MV-4-11 (cell line): ENCODE measurements around the gene CDK6.
A peak's percentile ranks its signal among the peaks of the same experiment; 100 is the strongest.

ENCODE experiments used
- DNase-seq: peaks from one replicate; lab custom pipeline; 2025; lab: John Stamatoyannopoulos, UW

CDK6 gene

GRCh38 chr7:92681633-92682032 lies 154.7 kb downstream of the CDK6 start:
- DNase-seq = no peak

GRCh38 chr7:92680442-92680841 lies 155.9 kb downstream of the CDK6 start:
- no peak for DNase-seq

- no peak for DNase-seq
Observed at GRCh38 chr7:92678291-92678920, 158.0 kb downstream of the CDK6 start.

GRCh38 chr7:92674379-92674778 lies 162.0 kb downstream of the CDK6 start:
- DNase-seq = no peak

GRCh38 chr7:92671505-92672169 lies 164.7 kb downstream of the CDK6 start:
- DNase-seq = no peak

GRCh38 chr7:92670204-92670851 lies 166.0 kb downstream of the CDK6 start:
- no peak for DNase-seq

GRCh38 chr7:92669616-92670165 lies 166.7 kb downstream of the CDK6 start:
- no peak for DNase-seq

- DNase-seq = no peak
Observed at GRCh38 chr7:92668564-92668963, 167.8 kb downstream of the CDK6 start.

GRCh38 chr7:92667816-92668535 lies 168.4 kb downstream of the CDK6 start:
- DNase-seq = no peak

GRCh38 chr7:92665926-92666325 lies 170.4 kb downstream of the CDK6 start:
- no peak for DNase-seq

- DNase-seq = peak; percentile 36
Observed at GRCh38 chr7:92661651-92662050, 174.7 kb downstream of the CDK6 start.

- DNase-seq = no peak
Observed at GRCh38 chr7:92658671-92659070, 177.7 kb downstream of the CDK6 start.

- no peak for DNase-seq
Observed at GRCh38 chr7:92657391-92657790, 179.0 kb downstream of the CDK6 start.

GRCh38 chr7:92656121-92656520 lies 180.3 kb downstream of the CDK6 start:
- no peak for DNase-seq

- no peak for DNase-seq
Observed at GRCh38 chr7:92655346-92655884, 181.0 kb downstream of the CDK6 start.

GRCh38 chr7:92653136-92653535 lies 183.2 kb downstream of the CDK6 start:
- no peak for DNase-seq

- DNase-seq = no peak
Observed at GRCh38 chr7:92652536-92652935, 183.8 kb downstream of the CDK6 start.

- no peak for DNase-seq
Observed at GRCh38 chr7:92650391-92650790, 186.0 kb downstream of the CDK6 start.

GRCh38 chr7:92648067-92648466 lies 188.3 kb downstream of the CDK6 start:
- DNase-seq = no peak

- no peak for DNase-seq
Observed at GRCh38 chr7:92647652-92648051, 188.7 kb downstream of the CDK6 start.

- DNase-seq = no peak
Observed at GRCh38 chr7:92647011-92647625, 189.3 kb downstream of the CDK6 start.
